Measurements from ENCODE around the gene DRC1.

DRC1 gene

DNA sequence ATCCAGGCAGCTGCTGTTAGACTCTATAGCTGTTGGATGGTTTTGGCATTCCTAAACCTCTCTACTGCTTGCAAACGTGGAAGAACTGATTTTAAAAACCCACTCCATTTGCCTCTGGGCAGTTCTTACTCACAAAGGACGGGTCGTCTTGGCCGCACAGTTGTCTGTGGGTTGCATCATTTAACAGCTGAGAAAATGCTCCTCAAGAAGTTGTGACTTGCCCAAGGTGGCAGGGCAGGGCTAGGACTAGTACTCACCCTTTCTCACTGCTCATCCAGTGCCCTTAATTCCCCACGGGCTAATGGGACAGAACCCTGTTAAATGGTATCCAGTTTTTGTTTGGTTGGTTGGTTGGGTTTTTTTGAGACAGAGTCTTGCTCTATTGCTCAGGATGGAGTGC lies 997 bp upstream of the DRC1 start:
- DNase-seq: no peak

DNA sequence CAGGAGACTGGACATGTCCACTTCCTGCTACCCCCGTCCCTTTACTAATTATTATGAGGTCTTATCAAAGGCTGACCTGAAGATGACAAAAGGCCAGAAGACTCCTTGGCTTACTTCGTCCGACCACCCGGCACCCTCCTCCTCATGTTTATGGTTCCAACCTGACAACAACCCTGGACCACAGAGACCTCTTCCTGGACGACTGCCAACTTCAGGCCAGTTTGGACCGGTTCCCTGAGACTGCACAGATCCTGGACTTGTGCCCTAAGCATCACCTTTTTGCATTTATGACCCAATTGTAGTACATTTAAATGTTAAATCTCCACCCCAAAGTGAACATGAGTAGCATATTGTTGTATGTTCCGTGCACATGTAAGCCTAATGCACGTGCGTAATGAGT lies 5.8 kb downstream of the DRC1 start:
- no peak for DNase-seq

DNA sequence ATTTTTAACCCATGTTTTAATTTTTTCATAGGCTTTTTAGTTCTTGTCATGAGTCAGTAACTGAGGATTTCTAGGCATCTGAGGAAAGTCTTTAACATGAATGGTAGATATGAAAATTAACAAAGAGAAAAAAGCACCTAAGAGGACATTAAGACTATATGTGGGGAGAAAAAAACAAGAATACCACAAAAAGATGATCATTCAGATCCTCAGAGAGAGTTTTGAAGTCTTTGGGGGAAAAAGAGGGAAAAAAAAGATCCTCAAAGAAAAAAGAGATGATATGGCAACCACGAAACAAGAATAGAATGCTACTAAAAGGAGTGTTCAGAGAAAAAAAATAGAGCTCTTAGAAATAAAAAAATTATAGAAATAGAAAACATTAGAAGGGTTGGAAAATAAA lies 8.1 kb downstream of the DRC1 start:
- no peak for DNase-seq

DNA sequence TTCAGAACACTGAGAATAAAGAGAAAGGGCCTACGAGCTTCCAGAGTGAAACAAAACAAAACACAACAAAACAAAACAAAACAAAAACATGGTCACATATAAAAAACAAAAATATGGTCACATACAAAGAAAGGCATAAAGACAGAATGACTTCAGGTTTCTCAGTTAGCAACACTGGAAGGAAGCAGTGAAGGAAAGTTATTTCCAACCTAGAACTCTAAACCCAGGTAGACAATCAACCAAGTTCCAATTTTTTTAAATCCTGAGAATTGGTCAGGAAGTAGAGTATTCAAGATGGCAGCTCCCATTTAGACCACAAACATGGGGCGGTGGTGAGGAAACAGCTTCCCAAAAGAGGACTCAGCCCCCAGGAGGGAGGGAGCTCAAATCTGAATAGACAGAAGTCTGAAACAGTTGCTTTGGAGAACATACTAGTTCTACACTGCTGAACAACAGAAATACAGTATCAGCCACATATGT lies 9.1 kb downstream of the DRC1 start:
- no peak for DNase-seq

DNA sequence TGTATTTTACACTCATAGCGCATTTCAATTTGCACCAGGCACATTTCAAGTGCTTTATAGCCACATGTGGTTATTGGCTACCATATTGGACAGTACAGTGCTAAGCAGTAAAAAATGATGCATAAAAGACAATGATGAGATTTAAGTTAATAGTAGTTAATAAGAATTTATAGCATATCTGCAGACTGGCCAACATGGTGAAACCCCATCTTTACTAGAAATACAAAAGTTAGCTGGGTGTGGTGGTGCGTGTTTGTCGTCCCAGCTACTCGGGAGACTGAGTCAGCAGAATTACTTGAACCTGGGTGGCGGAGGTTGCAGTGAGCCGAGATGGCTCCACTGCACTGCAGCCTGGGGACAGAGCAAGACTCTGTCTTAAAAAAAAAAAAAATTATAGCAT lies 9.7 kb downstream of the DRC1 start:
- no peak for DNase-seq

DNA sequence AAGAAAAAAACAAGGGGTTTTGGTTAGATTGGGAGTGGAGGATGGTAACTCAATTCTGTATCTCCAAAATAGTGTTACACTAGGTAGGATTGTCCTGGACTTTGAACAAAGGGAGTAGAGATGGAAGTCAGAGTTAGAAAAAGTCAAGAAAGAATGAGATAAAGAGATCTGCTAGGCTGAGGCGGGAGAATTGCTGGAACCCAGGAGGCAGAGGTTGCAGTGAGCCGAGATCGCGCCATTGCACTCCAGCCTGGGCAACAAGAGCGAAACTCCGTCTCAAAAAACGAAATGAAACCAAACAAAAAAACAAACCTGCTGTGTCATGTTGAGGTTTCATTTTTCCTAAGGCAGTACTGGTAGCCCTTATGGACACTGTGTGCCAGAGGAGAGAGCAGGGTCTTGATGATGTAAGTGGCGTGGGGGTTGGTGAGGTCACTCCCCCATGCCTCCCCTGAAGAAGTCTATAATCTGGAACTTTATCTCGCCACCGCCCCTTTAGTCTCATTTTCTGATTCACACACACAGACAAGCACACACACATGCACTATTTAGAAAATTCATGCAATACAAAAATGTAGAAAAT lies 10.5 kb downstream of the DRC1 start:
- DNase-seq: peak; percentile 25

DNA sequence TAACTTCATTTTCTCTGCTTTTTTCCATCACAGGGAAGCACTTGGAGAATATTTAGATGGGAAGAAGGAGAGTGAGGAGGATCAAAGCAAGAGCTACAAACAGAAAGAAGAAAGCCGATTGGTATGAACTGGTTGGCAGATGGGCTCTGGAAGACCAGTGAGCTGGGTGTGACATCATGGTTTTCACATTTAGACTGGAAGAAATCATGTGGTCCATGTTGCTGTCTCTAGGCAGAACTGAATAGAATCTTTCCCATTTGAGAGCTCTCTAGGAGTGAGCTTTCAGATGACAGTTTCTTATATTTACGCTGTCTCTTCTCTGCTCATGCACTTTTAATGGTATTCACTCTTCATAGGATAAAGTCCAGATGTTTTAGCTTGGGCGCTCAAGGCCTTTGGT lies 12.6 kb downstream of the DRC1 start:
- DNase-seq: no peak

DNA sequence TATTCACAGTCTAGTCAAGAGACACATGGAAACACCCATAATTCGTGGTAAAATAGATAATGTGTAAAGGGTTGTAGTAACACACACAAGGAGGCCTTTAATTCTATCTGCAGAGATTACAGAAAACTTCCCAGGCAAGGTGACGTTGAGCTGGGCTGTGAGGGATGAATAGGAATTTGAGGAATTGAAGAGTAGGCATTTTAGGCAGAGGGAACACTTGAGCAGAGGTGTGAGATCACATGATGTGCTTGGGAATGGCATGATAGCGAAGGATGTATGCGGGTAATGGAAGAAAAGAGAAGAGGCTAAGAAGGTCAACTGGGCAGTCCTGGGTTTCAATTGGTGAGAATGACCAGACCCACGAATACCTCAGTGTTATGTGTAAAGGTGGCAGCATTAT lies 20.2 kb downstream of the DRC1 start:
- no peak for DNase-seq

DNA sequence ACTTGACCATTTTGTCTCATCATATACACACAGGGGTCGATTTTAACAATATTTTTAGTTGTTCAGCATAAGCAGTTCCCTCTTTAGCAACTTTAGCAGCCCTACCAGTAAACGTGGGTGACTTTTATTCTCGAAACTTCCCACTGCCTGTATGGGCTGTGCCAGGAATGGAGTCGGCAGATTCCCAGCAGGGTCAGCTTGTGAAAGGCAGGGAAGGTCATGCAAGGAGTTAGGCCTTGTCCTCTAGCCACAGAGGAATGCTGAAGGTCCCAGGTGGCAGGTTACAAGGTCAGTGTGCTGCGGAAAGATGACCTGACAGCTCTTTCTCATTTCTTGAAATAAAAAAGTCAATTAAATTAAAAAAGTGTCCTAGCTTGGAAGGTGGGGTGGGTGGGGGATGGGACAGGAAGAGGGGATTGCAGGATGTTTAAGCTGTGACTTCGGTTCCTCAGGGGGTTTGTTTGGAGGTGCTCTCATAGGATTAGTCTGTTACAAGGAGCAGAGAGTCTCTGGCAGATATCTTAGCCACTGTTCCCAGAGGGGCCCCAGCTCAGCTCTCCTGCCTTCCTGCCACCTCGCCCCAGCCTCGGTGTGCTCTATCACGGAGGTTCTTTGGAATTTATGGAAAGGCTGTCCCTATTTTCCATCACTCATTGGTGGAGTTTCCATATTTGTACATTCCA lies 21.4 kb downstream of the DRC1 start:
- no peak for DNase-seq

DNA sequence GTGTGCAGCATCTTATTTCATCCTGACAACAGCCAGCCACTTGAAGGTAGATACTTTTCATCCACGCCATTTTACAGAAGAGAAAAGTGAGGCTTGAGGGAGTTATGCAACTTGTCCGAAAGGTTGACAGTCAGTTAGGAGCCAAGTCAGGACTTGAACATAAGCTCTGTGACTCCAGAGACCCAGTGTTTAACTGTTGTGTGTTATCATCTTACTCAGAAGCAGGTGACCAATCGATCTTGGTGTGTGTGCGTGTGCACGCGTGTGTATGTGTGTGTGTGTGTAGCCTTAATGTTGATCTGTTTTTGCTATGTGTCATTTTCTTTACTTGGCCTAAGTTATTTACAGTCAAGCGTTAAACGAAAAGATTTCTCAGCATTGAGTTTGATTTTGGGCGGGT lies 22.0 kb downstream of the DRC1 start:
- no peak for DNase-seq

DNA sequence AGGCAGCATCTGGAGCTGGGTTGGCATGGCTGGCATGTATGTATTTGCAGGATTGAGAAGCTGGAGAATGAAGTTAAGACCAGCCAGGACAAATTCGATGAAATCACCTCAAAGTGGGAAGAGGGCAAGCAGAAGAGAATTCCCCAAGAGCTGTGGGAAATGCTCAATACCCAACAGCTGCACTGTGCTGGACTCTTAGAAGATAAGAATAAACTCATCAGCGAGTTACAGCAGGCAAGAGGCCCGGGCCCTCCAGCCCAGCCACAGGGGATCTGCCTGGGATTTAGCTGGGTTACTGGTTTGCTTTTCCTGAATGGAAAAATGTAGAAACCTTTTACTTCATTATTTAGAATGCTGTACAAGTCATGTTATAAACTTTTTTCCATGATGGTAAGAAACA lies 22.5 kb downstream of the DRC1 start:
- DNase-seq: no peak

DNA sequence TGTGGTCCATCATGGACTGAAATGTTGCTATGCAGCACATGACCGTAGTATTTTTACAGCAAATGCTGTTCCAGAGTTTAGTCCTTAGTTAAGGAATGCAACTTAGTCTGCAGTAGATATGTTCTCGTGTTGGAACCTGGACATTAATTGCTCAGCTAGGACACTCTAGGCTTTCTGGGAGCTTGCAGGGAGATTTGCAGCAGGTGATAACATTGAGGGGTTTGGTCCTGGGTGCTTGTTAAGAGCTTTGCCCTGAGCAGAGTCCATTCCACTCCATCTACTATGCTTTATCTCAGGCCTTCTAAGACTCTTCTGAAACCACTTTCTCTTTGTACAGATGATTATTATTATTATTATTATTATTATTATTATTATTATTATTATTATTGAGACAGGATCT lies 27.1 kb downstream of the DRC1 start:
- no peak for DNase-seq

DNA sequence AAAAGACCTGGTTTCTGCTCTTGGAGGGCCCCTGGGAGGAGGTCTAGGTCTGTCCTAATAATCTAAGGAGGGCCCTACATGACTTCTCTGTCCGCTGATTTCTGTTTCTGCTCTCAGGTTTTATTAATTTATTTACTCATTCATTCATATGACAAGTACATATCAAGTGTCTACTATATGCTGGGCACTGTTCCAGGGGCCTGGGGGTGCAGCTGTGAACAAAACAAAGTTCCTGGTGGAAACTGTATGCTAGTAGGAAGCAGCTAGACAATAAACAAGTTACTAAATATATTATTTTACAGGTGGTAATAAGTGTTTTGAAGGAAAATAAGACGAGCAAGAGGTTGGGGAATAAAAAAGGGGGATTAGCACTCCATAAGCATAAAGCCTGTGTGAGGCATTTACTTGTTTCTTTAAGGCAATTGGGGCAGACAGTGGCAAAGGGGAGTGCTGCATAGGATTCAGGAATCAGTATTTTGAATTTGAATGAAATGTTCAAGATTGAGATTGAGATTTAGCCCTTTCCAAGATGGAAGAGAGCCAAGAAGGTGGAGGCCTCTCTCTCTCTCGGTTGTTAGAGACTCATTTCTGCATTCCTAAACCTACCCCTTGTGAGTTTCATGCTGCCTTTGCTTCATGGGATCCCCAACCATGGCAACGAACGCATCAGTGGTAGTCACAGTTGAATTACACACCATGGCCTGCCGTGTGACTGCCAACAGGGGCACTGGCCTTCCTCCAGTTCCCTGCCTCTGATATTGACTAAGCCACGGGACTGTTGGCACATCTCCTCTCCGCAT lies 28.3 kb downstream of the DRC1 start:
- no peak for DNase-seq

DNA sequence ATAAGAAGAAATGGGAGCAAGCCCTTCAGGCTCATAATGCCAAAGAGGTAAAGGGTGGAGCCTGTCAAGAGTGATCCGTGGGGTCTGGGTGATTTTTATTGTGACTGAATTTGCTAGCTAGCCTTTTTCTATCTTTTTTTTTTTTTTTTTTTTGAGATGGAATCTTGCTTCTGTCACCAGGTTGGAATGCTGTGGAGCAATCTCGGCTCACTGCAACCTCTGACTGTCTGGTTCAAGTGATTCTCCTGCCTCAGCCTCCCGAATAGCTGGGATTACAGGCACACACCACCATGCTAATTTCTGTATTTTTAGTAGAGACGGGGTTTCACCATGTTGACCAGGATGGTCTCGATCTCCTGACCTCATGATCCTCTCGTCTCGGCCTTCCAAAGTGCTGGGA lies 29.1 kb downstream of the DRC1 start:
- DNase-seq: no peak

DNA sequence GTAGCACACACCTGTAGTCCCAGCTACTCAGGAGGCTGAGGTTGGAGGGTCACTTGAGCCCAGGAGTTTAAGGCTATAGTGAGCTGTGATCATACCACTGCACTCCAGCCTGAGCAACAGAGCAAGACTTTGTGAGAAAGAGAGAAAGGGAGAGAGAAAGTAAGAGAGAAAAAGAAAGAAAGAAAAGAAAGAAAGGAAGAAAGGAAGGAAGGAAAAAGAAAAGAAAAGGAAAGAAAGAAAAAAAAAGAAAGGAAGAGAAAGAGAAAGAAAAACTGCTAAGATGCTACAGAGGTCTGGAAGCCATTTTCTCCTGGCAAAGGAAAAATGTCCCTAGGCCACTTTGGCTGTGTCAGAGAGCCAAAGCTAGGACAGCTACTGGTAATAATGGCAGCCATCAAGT lies 30.6 kb downstream of the DRC1 start:
- no peak for DNase-seq

DNA sequence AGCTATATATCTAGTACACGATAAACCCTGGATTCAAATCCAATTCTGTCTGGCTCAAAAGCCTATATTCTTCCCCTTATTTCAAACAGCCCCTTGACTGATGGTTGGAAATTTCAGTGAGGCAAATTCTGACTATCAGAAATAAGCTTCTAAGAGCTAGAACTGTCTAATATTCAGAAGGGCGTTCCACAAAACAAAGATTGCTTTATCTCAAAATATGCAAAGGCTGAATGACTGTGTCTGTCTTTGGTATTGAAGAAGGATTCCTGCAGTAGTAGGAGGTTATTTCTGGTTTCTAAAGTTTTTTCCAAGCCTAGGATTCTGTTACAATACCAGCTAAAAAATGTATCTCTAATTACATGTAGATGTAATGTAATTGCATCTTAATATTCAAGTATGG lies 31.1 kb downstream of the DRC1 start:
- no peak for DNase-seq

DNA sequence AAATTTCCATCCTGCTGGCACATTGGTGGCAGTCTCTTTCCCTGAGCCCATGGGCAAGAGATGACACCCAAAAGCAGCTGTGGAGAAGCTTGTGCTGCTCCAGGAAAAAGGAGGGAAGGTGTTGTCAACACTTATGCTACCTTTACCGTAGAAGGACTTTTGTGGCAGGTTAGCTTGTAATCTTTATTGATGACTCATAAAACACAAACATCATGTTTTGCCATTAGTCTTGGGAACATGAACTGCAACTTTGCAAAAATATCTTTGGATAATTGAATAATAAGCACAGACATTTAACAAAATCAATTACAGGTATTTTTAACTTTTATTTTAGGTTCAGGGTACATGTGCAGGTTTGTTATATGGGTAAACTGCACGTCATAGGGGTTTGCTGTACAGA lies 33.4 kb downstream of the DRC1 start:
- DNase-seq: no peak

DNA sequence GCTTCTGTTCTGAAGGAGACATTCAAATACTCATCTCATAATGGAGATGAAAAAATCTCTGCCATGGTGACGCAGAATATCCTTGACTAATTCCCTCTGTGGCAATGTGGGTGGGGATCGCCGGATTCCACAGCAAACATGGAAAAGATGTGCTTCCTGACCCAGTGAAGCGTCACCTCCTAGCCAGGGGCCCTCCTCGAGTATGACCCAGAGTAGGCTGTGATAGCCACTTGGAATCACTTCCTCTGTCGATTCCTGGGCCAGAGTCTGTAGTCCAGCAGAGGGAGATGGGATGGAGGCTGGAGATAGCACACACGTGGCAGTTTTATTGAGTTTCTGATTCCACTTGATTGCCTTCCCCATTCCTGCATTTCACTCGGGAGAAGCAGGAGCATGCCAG lies 36.8 kb downstream of the DRC1 start:
- no peak for DNase-seq

DNA sequence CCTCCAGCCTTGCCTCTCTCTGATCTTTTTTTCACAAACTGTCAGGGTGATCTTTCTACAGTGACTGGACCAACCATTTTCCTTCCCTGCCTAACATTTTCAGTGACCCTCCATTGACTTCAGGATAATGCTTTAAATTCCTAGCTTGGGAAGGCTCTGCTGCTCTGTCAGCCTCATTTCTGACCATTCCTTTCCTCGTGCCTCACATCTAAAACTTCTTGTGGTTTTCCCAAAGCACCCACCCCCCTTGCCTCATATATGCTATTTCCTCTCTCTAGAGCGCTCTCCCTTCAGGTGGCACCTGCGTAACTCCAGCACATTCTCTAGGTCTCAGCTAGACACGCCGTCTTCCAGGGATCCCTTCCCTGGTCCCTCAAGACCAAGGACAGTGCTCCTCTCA lies 37.2 kb downstream of the DRC1 start:
- DNase-seq: no peak

DNA sequence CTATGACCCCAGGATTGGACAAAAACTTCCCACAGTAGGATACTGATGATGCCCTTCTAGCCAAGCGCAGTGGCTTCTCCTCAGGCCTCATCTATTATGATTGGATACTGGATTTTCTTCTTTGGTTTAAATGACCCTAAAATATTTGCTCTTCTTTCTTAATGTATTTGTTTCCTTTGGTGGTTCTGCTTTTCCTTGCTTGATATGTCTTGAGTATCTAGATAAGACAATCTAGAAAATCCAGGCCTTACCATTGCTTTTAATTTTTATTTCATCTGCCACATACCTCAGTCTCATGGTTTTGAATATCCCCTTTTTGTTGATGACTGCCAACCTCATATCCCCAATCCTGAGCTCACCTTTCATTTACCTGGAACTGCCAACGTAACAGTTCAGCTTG lies 40.6 kb downstream of the DRC1 start:
- no peak for DNase-seq

DNA sequence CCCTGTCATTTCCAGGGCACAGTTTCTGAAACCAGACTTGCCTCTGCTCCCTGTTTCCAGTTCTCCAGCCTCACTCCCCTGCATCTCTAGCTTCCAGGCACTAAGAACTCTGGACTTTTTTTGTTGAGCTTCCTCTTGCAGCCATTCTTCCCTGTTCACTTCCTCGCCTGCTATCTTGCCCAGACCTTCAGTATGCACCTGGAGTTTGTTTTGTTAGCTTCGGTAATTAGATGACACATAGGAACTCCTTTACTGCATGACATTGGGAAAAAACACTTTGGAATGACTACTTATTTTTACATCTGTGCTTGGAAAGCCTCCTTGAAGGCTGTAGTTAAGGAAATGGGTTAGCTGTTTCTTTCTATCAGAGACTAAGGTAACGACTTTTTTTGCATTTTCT lies 41.0 kb downstream of the DRC1 start:
- DNase-seq: no peak

DNA sequence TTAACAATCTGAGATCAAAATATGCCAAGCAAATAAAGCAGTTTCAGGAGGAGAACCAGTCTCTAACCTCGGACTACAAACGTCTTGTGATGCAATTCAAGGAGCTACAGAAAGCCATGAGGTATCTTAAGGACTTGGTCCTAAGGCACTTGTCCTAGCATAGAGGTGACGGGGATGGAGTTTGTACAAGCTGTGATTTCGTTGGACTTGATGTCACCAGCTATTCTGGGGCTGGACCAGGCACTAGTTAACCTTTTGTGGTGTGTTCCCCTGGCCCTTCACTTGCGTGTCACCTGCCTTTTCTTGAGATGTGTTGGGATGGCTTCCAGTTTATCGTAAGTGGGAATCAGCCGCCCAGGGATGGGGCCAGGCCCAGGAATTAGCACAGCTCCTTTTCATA lies 42.5 kb downstream of the DRC1 start:
- DNase-seq: no peak

DNA sequence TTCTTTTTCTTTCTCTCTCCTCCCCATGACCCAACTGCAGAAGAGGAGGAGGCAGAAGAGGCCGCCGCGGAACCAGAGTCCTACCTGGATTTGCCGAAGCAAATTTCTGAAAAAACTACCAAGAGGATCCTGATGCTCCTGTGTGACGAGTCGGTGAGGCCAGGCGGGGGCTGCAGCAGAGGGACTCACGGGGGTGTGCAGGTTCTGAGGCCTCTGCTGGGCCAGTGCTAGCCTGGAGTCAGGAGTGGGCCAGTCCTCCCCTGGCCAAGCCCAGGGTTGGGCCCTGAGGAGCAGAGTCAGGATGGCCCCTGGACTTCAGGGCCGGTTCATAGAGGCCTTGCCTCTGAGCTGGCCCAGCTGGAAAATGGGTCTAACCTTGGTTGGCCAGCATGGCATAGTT lies 46.9 kb downstream of the DRC1 start:
- DNase-seq: no peak

DNA sequence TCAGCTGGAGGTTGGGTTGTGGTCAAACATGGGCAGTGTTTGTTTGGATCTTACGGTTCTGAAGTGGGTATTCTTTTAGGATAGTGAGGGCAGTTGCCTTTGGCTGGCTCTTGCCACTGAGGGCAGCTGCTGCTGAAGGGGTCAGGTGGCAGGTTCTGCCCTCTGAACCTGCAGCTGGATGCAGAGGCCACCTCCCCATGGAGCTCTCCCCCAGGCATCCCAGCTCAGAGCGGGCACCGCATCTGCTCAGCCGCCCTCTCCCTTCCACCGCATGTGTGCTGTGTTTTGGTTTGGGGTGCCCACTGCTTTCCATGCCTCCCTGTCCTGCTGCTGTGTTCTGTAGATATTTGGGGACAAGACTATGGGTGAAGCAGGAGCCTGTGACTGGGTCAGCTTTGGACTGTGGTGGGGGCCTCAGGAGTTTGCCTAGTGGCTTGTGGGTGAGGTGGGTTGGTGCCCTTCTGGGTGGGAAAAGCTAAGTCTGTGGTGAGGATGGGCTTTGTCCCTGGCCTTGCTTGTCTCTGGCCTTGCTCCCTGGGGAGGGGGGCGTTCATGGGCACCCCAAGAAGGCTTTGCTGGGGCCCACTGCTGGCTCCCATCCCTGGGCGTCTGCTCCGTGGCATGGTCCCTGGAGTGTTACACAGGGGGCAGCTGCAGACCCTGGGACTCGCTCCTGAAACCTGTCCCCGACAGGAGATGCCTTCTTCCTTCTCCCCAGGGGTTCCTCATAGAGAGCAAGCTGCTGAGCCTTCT lies 47.7 kb downstream of the DRC1 start:
- no peak for DNase-seq
